Stimulated activated CD4-positive, alpha-beta T cell treated with anti-CD3 and anti-CD28 coated beads, Interleukin-2, amount 100 ng/mL, for 48 hours (primary cell): ENCODE data around the gene EPN2.

ENCODE experiments used
- DNase-seq, 2 donors: peaks; one replicate each; pipeline ENCODE4 v3.0.0-alpha.2; 2020

Gene EPN2

GRCh38 chr17:19296786-19297778, 59.9 kb downstream of the EPN2 start:
- no peak for DNase-seq

- no peak for DNase-seq
These were observed 61.5 kb downstream of the EPN2 start for GRCh38 chr17:19298569-19299213.

- no peak for DNase-seq
These were observed 62.1 kb downstream of the EPN2 start for GRCh38 chr17:19299214-19299747.

GRCh38 chr17:19299866-19300265, 62.7 kb downstream of the EPN2 start:
- no peak for DNase-seq

- no peak for DNase-seq
These were observed 64.2 kb downstream of the EPN2 start for GRCh38 chr17:19301274-19301951.

GRCh38 chr17:19301973-19302372, 64.8 kb downstream of the EPN2 start:
- no peak for DNase-seq

- DNase-seq, result no peak
These were observed 65.7 kb downstream of the EPN2 start for GRCh38 chr17:19302791-19303331.

GRCh38 chr17:19303367-19303776, 66.2 kb downstream of the EPN2 start:
- no peak for DNase-seq

- DNase-seq, result no peak
These were observed 67.0 kb downstream of the EPN2 start for GRCh38 chr17:19304209-19304608.

- DNase-seq, result no peak
These were observed 67.6 kb downstream of the EPN2 start for GRCh38 chr17:19304751-19305150.

- no peak for DNase-seq
These were observed 68.1 kb downstream of the EPN2 start for GRCh38 chr17:19305256-19305655.

- DNase-seq, result no peak
These were observed 68.6 kb downstream of the EPN2 start for GRCh38 chr17:19305761-19306159.

GRCh38 chr17:19306160-19307111, 69.3 kb downstream of the EPN2 start:
- peak in 1 of 2 donors; percentile 6 for DNase-seq

GRCh38 chr17:19307521-19307920, 70.4 kb downstream of the EPN2 start:
- DNase-seq, result no peak

GRCh38 chr17:19308398-19308797, 71.2 kb downstream of the EPN2 start:
- no peak for DNase-seq

- no peak for DNase-seq
These were observed 72.5 kb downstream of the EPN2 start for GRCh38 chr17:19309701-19310100.

- DNase-seq, result no peak
These were observed 73.0 kb downstream of the EPN2 start for GRCh38 chr17:19310151-19310550.

- DNase-seq, result no peak
These were observed 73.8 kb downstream of the EPN2 start for GRCh38 chr17:19311016-19311415.

GRCh38 chr17:19311421-19312215, 74.5 kb downstream of the EPN2 start:
- DNase-seq, result no peak

- DNase-seq, result no peak
These were observed 75.2 kb downstream of the EPN2 start for GRCh38 chr17:19312406-19312805.
